ENCODE results near the gene SEZ6L2. TPM values are rescaled to one million over a fixed set of nuclear protein-coding genes. Genes with fewer than 3 reads are reported as not detected.

The SEZ6L2 gene
- total and polyA plus RNA-seq, 2 of the 13 experiments (the other 11 are each of a cell fraction or from before 2014, with no cell fraction given) = 14.9 to 16.9 TPM

DNA sequence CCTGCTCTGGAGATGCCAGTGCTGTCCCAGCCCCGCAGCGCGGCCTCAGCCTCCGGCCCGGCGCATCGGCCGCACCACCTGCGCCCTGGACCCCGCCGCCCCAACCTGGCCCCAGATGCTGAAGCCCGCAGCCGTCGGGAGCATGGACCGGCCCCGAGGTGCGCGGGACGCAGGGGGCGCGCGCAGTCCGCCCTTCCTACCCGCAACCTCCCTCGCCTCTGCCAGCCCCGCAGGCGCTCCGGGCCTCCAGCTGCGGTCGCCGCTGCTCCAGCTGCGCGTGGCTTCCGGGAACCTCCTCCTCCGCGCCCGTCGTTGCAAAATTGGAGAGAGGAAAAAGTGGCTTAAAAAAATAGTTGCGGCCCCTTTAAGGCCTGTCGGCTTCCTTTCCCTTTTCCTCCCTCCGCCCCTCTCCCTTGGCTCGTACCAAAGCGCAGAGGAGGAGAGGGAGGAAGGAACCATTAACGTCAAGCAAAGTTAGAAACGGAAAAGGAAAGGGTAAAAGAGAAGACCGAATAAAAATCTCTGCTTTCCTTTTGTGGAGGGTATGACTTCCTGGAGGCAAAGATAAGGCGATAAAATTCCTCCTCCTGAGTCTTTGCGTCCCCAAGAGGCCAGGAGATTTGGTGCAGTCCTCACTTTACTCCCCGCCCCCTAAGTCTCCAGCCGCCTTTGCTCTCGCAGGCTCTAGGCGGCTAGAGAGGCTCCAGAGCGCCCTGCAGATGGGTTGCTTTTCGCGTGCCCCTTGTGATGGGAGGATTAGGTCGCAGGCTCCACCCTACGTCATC lies 36.3 kb downstream of the SEZ6L2 start, which contains the start of gene CDIPT (continued):
- TF ChIP-seq ZNF577 (CRISPR knock-in tag; IDR thresholded peaks at IDR 0.05; ENCODE audit: borderline replicate concordance, low read depth) (no peak), FOXM1 (CRISPR knock-in tag; IDR thresholded peaks at IDR 0.05) (0 out of 2 replicates have a peak, but pooled peaks have one; percentile 41), PRMT3 (CRISPR knock-in tag; IDR thresholded peaks at IDR 0.05; ENCODE audit: borderline replicate concordance, low read depth) (no peak), PHF21A (CRISPR knock-in tag; IDR thresholded peaks at IDR 0.05) (peak; percentile 72; the same call in 1 of the 2 replicates), ZNF670 (CRISPR knock-in tag; IDR thresholded peaks at IDR 0.05; ENCODE audit: borderline replicate concordance) (peak; percentile 90; the same call in 1 of the 2 replicates), SP5 (CRISPR knock-in tag; IDR thresholded peaks at IDR 0.05; ENCODE audit: borderline replicate concordance, low read depth) (peak; percentile 79), HDAC6 (IDR thresholded peaks at IDR 0.05; ENCODE audit: low read depth, low read length) (no peak), ZNF446 (CRISPR knock-in tag; IDR thresholded peaks at IDR 0.05) (0 out of 2 replicates have a peak, but pooled peaks have one; percentile 26), ZFYVE20 (CRISPR knock-in tag; IDR thresholded peaks at IDR 0.05; ENCODE audit: borderline replicate concordance, low read depth) (no peak)
- TF ChIP-seq, protein P1, sequence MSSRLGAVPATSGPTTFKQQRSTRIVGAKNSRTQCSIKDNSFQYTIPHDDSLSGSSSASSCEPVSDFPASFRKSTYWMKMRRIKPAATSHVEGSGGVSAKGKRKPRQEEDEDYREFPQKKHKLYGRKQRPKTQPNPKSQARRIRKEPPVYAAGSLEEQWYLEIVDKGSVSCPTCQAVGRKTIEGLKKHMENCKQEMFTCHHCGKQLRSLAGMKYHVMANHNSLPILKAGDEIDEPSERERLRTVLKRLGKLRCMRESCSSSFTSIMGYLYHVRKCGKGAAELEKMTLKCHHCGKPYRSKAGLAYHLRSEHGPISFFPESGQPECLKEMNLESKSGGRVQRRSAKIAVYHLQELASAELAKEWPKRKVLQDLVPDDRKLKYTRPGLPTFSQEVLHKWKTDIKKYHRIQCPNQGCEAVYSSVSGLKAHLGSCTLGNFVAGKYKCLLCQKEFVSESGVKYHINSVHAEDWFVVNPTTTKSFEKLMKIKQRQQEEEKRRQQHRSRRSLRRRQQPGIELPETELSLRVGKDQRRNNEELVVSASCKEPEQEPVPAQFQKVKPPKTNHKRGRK (CRISPR knock-in tag; IDR thresholded peaks at IDR 0.05) = no peak
- TF ChIP-seq, protein P2, sequence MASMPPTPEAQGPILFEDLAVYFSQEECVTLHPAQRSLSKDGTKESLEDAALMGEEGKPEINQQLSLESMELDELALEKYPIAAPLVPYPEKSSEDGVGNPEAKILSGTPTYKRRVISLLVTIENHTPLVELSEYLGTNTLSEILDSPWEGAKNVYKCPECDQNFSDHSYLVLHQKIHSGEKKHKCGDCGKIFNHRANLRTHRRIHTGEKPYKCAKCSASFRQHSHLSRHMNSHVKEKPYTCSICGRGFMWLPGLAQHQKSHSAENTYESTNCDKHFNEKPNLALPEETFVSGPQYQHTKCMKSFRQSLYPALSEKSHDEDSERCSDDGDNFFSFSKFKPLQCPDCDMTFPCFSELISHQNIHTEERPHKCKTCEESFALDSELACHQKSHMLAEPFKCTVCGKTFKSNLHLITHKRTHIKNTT (CRISPR knock-in tag; IDR thresholded peaks at IDR 0.05) = no peak
- TF ChIP-seq, protein P3, sequence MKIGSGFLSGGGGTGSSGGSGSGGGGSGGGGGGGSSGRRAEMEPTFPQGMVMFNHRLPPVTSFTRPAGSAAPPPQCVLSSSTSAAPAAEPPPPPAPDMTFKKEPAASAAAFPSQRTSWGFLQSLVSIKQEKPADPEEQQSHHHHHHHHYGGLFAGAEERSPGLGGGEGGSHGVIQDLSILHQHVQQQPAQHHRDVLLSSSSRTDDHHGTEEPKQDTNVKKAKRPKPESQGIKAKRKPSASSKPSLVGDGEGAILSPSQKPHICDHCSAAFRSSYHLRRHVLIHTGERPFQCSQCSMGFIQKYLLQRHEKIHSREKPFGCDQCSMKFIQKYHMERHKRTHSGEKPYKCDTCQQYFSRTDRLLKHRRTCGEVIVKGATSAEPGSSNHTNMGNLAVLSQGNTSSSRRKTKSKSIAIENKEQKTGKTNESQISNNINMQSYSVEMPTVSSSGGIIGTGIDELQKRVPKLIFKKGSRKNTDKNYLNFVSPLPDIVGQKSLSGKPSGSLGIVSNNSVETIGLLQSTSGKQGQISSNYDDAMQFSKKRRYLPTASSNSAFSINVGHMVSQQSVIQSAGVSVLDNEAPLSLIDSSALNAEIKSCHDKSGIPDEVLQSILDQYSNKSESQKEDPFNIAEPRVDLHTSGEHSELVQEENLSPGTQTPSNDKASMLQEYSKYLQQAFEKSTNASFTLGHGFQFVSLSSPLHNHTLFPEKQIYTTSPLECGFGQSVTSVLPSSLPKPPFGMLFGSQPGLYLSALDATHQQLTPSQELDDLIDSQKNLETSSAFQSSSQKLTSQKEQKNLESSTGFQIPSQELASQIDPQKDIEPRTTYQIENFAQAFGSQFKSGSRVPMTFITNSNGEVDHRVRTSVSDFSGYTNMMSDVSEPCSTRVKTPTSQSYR (CRISPR knock-in tag; IDR thresholded peaks at IDR 0.05; ENCODE audit: borderline replicate concordance) = no peak
- TF ChIP-seq, protein P4, sequence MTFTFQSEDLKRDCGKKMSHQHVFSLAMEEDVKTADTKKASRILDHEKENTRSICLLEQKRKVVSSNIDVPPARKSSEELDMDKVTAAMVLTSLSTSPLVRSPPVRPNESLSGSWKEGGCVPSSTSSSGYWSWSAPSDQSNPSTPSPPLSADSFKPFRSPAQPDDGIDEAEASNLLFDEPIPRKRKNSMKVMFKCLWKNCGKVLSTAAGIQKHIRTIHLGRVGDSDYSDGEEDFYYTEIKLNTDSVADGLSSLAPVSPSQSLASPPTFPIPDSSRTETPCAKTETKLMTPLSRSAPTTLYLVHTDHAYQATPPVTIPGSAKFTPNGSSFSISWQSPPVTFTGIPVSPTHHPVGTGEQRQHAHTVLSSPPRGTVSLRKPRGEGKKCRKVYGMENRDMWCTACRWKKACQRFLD (CRISPR knock-in tag; IDR thresholded peaks at IDR 0.05; ENCODE audit: borderline replicate concordance) = no peak
- TF ChIP-seq, protein P5, sequence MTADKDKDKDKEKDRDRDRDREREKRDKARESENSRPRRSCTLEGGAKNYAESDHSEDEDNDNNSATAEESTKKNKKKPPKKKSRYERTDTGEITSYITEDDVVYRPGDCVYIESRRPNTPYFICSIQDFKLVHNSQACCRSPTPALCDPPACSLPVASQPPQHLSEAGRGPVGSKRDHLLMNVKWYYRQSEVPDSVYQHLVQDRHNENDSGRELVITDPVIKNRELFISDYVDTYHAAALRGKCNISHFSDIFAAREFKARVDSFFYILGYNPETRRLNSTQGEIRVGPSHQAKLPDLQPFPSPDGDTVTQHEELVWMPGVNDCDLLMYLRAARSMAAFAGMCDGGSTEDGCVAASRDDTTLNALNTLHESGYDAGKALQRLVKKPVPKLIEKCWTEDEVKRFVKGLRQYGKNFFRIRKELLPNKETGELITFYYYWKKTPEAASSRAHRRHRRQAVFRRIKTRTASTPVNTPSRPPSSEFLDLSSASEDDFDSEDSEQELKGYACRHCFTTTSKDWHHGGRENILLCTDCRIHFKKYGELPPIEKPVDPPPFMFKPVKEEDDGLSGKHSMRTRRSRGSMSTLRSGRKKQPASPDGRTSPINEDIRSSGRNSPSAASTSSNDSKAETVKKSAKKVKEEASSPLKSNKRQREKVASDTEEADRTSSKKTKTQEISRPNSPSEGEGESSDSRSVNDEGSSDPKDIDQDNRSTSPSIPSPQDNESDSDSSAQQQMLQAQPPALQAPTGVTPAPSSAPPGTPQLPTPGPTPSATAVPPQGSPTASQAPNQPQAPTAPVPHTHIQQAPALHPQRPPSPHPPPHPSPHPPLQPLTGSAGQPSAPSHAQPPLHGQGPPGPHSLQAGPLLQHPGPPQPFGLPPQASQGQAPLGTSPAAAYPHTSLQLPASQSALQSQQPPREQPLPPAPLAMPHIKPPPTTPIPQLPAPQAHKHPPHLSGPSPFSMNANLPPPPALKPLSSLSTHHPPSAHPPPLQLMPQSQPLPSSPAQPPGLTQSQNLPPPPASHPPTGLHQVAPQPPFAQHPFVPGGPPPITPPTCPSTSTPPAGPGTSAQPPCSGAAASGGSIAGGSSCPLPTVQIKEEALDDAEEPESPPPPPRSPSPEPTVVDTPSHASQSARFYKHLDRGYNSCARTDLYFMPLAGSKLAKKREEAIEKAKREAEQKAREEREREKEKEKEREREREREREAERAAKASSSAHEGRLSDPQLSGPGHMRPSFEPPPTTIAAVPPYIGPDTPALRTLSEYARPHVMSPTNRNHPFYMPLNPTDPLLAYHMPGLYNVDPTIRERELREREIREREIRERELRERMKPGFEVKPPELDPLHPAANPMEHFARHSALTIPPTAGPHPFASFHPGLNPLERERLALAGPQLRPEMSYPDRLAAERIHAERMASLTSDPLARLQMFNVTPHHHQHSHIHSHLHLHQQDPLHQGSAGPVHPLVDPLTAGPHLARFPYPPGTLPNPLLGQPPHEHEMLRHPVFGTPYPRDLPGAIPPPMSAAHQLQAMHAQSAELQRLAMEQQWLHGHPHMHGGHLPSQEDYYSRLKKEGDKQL (CRISPR knock-in tag; IDR thresholded peaks at IDR 0.05; ENCODE audit: low read depth) = no peak

Data from HepG2 (cell line).